NT2/D1 (cell line): ENCODE measurements around the gene HSD17B1.

Experiments
- SUZ12 ChIP-seq: IDR thresholded peaks from 2 replicates; pipeline ENCODE4 v1.6.1; 2011; ENCODE audit not compliant: insufficient read length, insufficient read depth; ENCODE audit errors: extremely low read depth
- YY1 ChIP-seq: IDR thresholded peaks from 2 replicates; pipeline ENCODE4 v1.6.1; 2011; ENCODE audit not compliant: insufficient read length, insufficient read depth
- ZNF274 ChIP-seq: IDR thresholded peaks from 2 replicates; pipeline ENCODE4 v1.6.1; 2011; ENCODE audit warnings: mild to moderate bottlenecking, low read depth, low read length

- TF ChIP-seq YY1 (no peak), ZNF274 (no peak), SUZ12 (no peak)
These were observed 37.9 kb upstream of the HSD17B1 start for GRCh38 chr17:42514867-42515266.
